Measurements from ENCODE around the gene PLA2R1. TPM values are rescaled to one million over a fixed set of nuclear protein-coding genes. Genes with fewer than 3 reads are reported as not detected.

PLA2R1 gene
- total and polyA plus RNA-seq, 2 of the 4 experiments (the other 2 are of a cell fraction) = 0.43 to 0.54 TPM

GRCh38 chr2:160044728-160045127, 17.7 kb downstream of the PLA2R1 start:
- Histone ChIP-seq H2BK120ac (ENCODE audit: low read depth, low read length) (no peak overlapping the region), H3K9ac (ENCODE audit: low read depth, low read length) (no peak overlapping the region), H3K27ac (ENCODE audit: insufficient read depth, low read length) (no peak overlapping the region), H3K27me3 (ENCODE audit: control insufficient read depth, insufficient read depth, low read length) (peaks cover 19% of the 10 kb centered on the region), H2AK5ac (ENCODE audit: low read depth, low read length) (no peak overlapping the region), H3K14ac (replicated peaks; ENCODE audit: low read depth, low read length) (no peak overlapping the region), H3K4me1 (ENCODE audit: control insufficient read depth, insufficient read depth, low read length) (no peaks in the 10 kb centered on the region), H3K4me2 (ENCODE audit: low read depth, low read length) (no peak overlapping the region), H3K79me1 (ENCODE audit: low read depth in 1 of 2, low read length in 2 of 2) (no peaks in the 10 kb centered on the region), H2BK5ac (ENCODE audit: low read depth, low read length, poor library complexity, severe bottlenecking) (no peak overlapping the region), H2BK20ac (ENCODE audit: low read depth, low read length) (no peak overlapping the region), H2AK9ac (replicated peaks; ENCODE audit: low read depth, low read length, poor library complexity) (no peak overlapping the region), H4K5ac (ENCODE audit: low read depth, low read length) (no peak overlapping the region), H3K4me3 (ENCODE audit: insufficient read depth, low read depth, low read length) (no peak overlapping the region), H4K20me1 (ENCODE audit: insufficient read depth, low read length) (no peaks in the 10 kb centered on the region), H4K8ac (ENCODE audit: low read depth in 2 of 2, low read length in 2 of 2) (no peak overlapping the region), H3K36me3 (ENCODE audit: control insufficient read depth, insufficient read depth, low read length) (no peaks in the 10 kb centered on the region), H3K56ac (ENCODE audit: extremely low read depth, insufficient read depth, low read length) (no peak overlapping the region), H3K9me1 (ENCODE audit: insufficient read depth, low read length) (no peaks in the 10 kb centered on the region; the same call in 1 of the 2 replicates), H2AFZ (replicated peaks; ENCODE audit: low read length, poor library complexity) (no peak overlapping the region), H3K23ac (ENCODE audit: low read depth, low read length) (no peak overlapping the region), H2BK15ac (ENCODE audit: low read depth, low read length) (no peak overlapping the region), H3K4ac (ENCODE audit: low read depth, low read length) (no peak overlapping the region), H4K91ac (ENCODE audit: insufficient read depth, low read depth, low read length) (no peak overlapping the region), H3K9me3 (ENCODE audit: control insufficient read depth, insufficient read depth, low read length) (no peaks in the 10 kb centered on the region), H3K18ac (ENCODE audit: low read depth, low read length) (no peak overlapping the region)
- 67% methylated on average over 1 of the region's 8 CpGs; no CpG with 5 or more reads in 1 of the 2 experiments for WGBS, 2 experiments (ENCODE audit: extremely low coverage in 2 of 2, insufficient read length in 1 of 2)
- ATAC-seq (ENCODE audit: low read depth) (no peak), DNase-seq (no peak)
- POLR2A ChIA-PET (ENCODE audit: unreplicated experiment) = no interaction called here
- TF ChIP-seq MXI1 (IDR thresholded peaks at IDR 0.05; ENCODE audit: borderline replicate concordance, low read depth, low read length) = no peak
- no peak for TF ChIP-seq ELK1 (IDR thresholded peaks at IDR 0.05; ENCODE audit: borderline replicate concordance, low read depth, low read length)
- no peak for TF ChIP-seq RFX5 (IDR thresholded peaks at IDR 0.05; ENCODE audit: low read depth, low read length)
- TF ChIP-seq NFE2L2 (IDR thresholded peaks at IDR 0.05; ENCODE audit: low read depth, low read length) = no peak
- TF ChIP-seq BHLHE40 (IDR thresholded peaks at IDR 0.05; ENCODE audit: low read depth, low read length) = no peak
- TF ChIP-seq CEBPB (IDR thresholded peaks at IDR 0.05; ENCODE audit: low read depth, low read length) = no peak
- dilution Hi-C loops (cut with HindIII; ENCODE audit: low sequenced_read_pairs, unreplicated experiment) (no loop called here), in situ Hi-C loops (cut with MboI; ENCODE audit: low sequenced_read_pairs) (no loop called here), intact Hi-C loops (cut with micrococcal nuclease) (no loop called here)
- no TSS peak for BruUV-seq (replicated peaks)
- CTCF ChIA-PET = no interaction called here
